GM18951 (cell line): ENCODE measurements around the gene SLC24A3.

ENCODE experiments used
- POLR2A ChIP-seq: IDR thresholded peaks from 4 replicates; pipeline ENCODE4 v1.6.1; 2011; ENCODE audit warnings: mild to moderate bottlenecking; ENCODE audit not compliant: insufficient read length, insufficient read depth; ENCODE audit errors: extremely low read depth
- in situ Hi-C: fragments of 300-500 bp; cut with MboI; formaldehyde crosslinking; loops from one replicate; pipeline ENCODE4 v1.12.0; 2022; ENCODE audit warnings: low sequenced_read_pairs, mixed read lengths, inconsistent platforms; ENCODE audit not compliant: unreplicated experiment

SLC24A3 gene

GRCh38 chr20:19382386-19383340, 170.2 kb downstream of the SLC24A3 start:
- TF ChIP-seq POLR2A = no peak
- in situ Hi-C loops = no loop called here

- TF ChIP-seq POLR2A = no peak
- in situ Hi-C loops = no loop called here
Observed at GRCh38 chr20:19384940-19385339, 172.5 kb downstream of the SLC24A3 start.

- no peak for TF ChIP-seq POLR2A
- in situ Hi-C loops = no loop called here
Observed at GRCh38 chr20:19387251-19387650, 174.8 kb downstream of the SLC24A3 start.

- no peak for TF ChIP-seq POLR2A
- in situ Hi-C loops = no loop called here
Observed at GRCh38 chr20:19392344-19393130, 180.1 kb downstream of the SLC24A3 start.

GRCh38 chr20:19396460-19397081, 184.1 kb downstream of the SLC24A3 start:
- in situ Hi-C loops = no loop called here
- TF ChIP-seq POLR2A = no peak

GRCh38 chr20:19397226-19397625, 184.8 kb downstream of the SLC24A3 start:
- in situ Hi-C loops = no loop called here
- no peak for TF ChIP-seq POLR2A

- in situ Hi-C loops = no loop called here
- TF ChIP-seq POLR2A = no peak
Observed at GRCh38 chr20:19397666-19398065, 185.2 kb downstream of the SLC24A3 start.

- in situ Hi-C loops = no loop called here
- no peak for TF ChIP-seq POLR2A
Observed at GRCh38 chr20:19401096-19401495, 188.7 kb downstream of the SLC24A3 start.

GRCh38 chr20:19403549-19403948, 191.1 kb downstream of the SLC24A3 start:
- TF ChIP-seq POLR2A = no peak
- in situ Hi-C loops = no loop called here

- no peak for TF ChIP-seq POLR2A
- in situ Hi-C loops = no loop called here
Observed at GRCh38 chr20:19404826-19405225, 192.4 kb downstream of the SLC24A3 start.

GRCh38 chr20:19405958-19406357, 193.5 kb downstream of the SLC24A3 start:
- in situ Hi-C loops = no loop called here

GRCh38 chr20:19406381-19406780, 193.9 kb downstream of the SLC24A3 start:
- TF ChIP-seq POLR2A = no peak
- in situ Hi-C loops = no loop called here

More at GRCh38 chr20:19405958-19406357, 193.5 kb downstream of the SLC24A3 start:
- TF ChIP-seq POLR2A = no peak

- in situ Hi-C loops = no loop called here
- TF ChIP-seq POLR2A = no peak
Observed at GRCh38 chr20:19407196-19407595, 194.8 kb downstream of the SLC24A3 start.

GRCh38 chr20:19407736-19408135, 195.3 kb downstream of the SLC24A3 start:
- no peak for TF ChIP-seq POLR2A
- in situ Hi-C loops = no loop called here

GRCh38 chr20:19408971-19409370, 196.5 kb downstream of the SLC24A3 start:
- in situ Hi-C loops = no loop called here
- no peak for TF ChIP-seq POLR2A
